ENCODE measurements around the gene GIT2. TPM values are rescaled to one million over a fixed set of nuclear protein-coding genes. Genes with fewer than 3 reads are reported as not detected.
"Not testable (repeated sequence)": the region's sequence is repeated elsewhere in the genome, so short reads cannot be mapped to it uniquely, and the experiment has no call there.

Gene GIT2
- 54.5 TPM for polyA plus RNA-seq (ENCODE audit: insufficient read length)
- long read RNA-seq, donor 1, full-length matches to known transcripts = 2 of 2 reads
- long read RNA-seq, donor 1, partial matches to known transcripts = 0 of 2 reads
- long read RNA-seq, donor 1, other reads (novel, unspliced or antisense) = 0 of 2 reads
- long read RNA-seq, donor 2, full-length matches to known transcripts = 1 of 1 reads
- long read RNA-seq, donor 2, partial matches to known transcripts = 0 of 1 reads
- long read RNA-seq, donor 2, other reads (novel, unspliced or antisense) = 0 of 1 reads
- long read RNA-seq, donor 3 = 0 reads
- long read RNA-seq, donor 4, partial matches to known transcripts = 0 of 1 reads
- long read RNA-seq, donor 4, other reads (novel, unspliced or antisense) = 0 of 1 reads
- long read RNA-seq, donor 5, partial matches to known transcripts = 0 of 1 reads
- long read RNA-seq, donor 5, other reads (novel, unspliced or antisense) = 0 of 1 reads
- long read RNA-seq, donor 6, partial matches to known transcripts = 0 of 2 reads
- long read RNA-seq, donor 6, other reads (novel, unspliced or antisense) = 0 of 2 reads
- long read RNA-seq, donor 7, partial matches to known transcripts = 0 of 6 reads
- long read RNA-seq, donor 7, other reads (novel, unspliced or antisense) = 0 of 6 reads
- long read RNA-seq, donor 8, partial matches to known transcripts = 0 of 1 reads
- long read RNA-seq, donor 8, other reads (novel, unspliced or antisense) = 0 of 1 reads

GRCh38 chr12:109995686-109996482, at the start of gene GIT2:
TSS of gene GIT2 (minus strand) at chr12:109996368. CDS start at chr12:109996224, 144 bp downstream.
- DNase-seq = peak; percentile 88

- DNase-seq = no peak
These were observed 46.1 kb upstream of the GIT2 start for GRCh38 chr12:110042264-110042663.

- no peak for DNase-seq
These were observed 43.1 kb upstream of the GIT2 start for GRCh38 chr12:110039085-110039807.

GRCh38 chr12:110038741-110039084, 42.5 kb upstream of the GIT2 start:
- no peak for DNase-seq

GRCh38 chr12:110037315-110037714, 41.1 kb upstream of the GIT2 start:
- DNase-seq = no peak

GRCh38 chr12:110035534-110036104, 39.5 kb upstream of the GIT2 start:
- DNase-seq = no peak

GRCh38 chr12:110033888-110034287, 37.7 kb upstream of the GIT2 start:
- DNase-seq = no peak

GRCh38 chr12:110029290-110029815, 33.2 kb upstream of the GIT2 start:
- no peak for DNase-seq

GRCh38 chr12:110028323-110028722, 32.2 kb upstream of the GIT2 start:
- no peak for DNase-seq

GRCh38 chr12:110024051-110024450, 27.9 kb upstream of the GIT2 start:
- DNase-seq = no peak

GRCh38 chr12:110023059-110023980, 27.2 kb upstream of the GIT2 start:
- no peak for DNase-seq

GRCh38 chr12:110020956-110021355, 24.8 kb upstream of the GIT2 start:
- no peak for DNase-seq

- no peak for DNase-seq
These were observed 19.0 kb upstream of the GIT2 start for GRCh38 chr12:110015132-110015531.

GRCh38 chr12:110012659-110013058, 16.5 kb upstream of the GIT2 start:
- DNase-seq = no peak

- no peak for DNase-seq
These were observed 16.0 kb upstream of the GIT2 start for GRCh38 chr12:110012137-110012536.

GRCh38 chr12:110010853-110011723, 14.9 kb upstream of the GIT2 start:
- DNase-seq = no peak

GRCh38 chr12:110008681-110009398, 12.7 kb upstream of the GIT2 start:
- not testable (repeated sequence) for DNase-seq

GRCh38 chr12:110007881-110008280, 11.7 kb upstream of the GIT2 start:
- DNase-seq = no peak
